Thymus (tissue), 11 donors: ENCODE data around the gene ZFAND3. TPM values are rescaled to one million over a fixed set of nuclear protein-coding genes. Genes with fewer than 3 reads are reported as not detected.

Source experiments
- DNase-seq, 9 donors: peaks; one replicate each; pipeline ENCODE4 v3.0.0-alpha.2; 2013; ENCODE audit warnings: low spot score in 9 of 9, low read depth in 6 of 9, missing footprints in 1 of 9
- H3K27ac ChIP-seq, 2 donors: one replicate each; pipeline ENCODE4 v1.5.1; 2013; ENCODE audit warnings: control low read depth in 1 of 2, low read depth in 1 of 2, low read length in 1 of 2, mild to moderate bottlenecking in 1 of 2, moderate library complexity in 1 of 2
- H3K27me3 ChIP-seq, 2 donors: one replicate each; pipeline ENCODE4 v1.5.1; 2013; ENCODE audit warnings: low read length in 1 of 2; ENCODE audit not compliant: control insufficient read depth in 2 of 2, insufficient read depth in 1 of 2
- H3K36me3 ChIP-seq, 2 donors: one replicate each; pipeline ENCODE4 v1.5.1; 2013; ENCODE audit warnings: low read length in 1 of 2, mild to moderate bottlenecking in 1 of 2, moderate library complexity in 1 of 2; ENCODE audit not compliant: control insufficient read depth in 2 of 2, insufficient read depth in 2 of 2
- H3K4me1 ChIP-seq, 2 donors: one replicate each; pipeline ENCODE4 v1.5.1; 2013; ENCODE audit warnings: low read length in 2 of 2; ENCODE audit not compliant: control insufficient read depth in 2 of 2, insufficient read depth in 2 of 2
- H3K4me3 ChIP-seq, 2 donors: one replicate each; pipeline ENCODE4 v1.5.1; 2013; ENCODE audit warnings: low read length in 2 of 2, control low read depth in 1 of 2, mild to moderate bottlenecking in 1 of 2
- H3K9me3 ChIP-seq, 2 donors: one replicate each; pipeline ENCODE4 v1.5.1; 2013; ENCODE audit warnings: low read length in 1 of 2, mild to moderate bottlenecking in 1 of 2; ENCODE audit not compliant: control insufficient read depth in 2 of 2, insufficient read depth in 1 of 2
- WGBS: extraction: QIAGEN DNeasy Blood & Tissue Kit; methylation state at CpG from one replicate; pipeline ENCODE4 v1.1.7; 2013; 5-methylcytosine and 5-hydroxymethylcytosine counted together
- polyA plus RNA-seq: library from polyadenylated mRNA; stranded (reverse); fragments of 200-250 nt; gene quantifications from one replicate; pipeline ENCODE4 v1.2.3, GENCODE V29; 2013
- total RNA-seq: library from RNA; stranded (reverse); fragments of 120-200 nt; gene quantifications from one replicate; pipeline ENCODE4 v1.2.4, GENCODE V29; 2013
- donor health status: healthy.

Gene ZFAND3
- total and polyA plus RNA-seq, 2 donors, result 8.5 to 25.7 TPM

- no peaks in the 10 kb centered on the region for H3K36me3 ChIP-seq
- H3K27me3 ChIP-seq, result no peaks in the 10 kb centered on the region
- 96% methylated on average over 3 of the region's 3 CpGs for WGBS
- no peak overlapping the region for H3K4me3 ChIP-seq
- no peak for DNase-seq
- H3K4me1 ChIP-seq, result no peaks in the 10 kb centered on the region
- H3K27ac ChIP-seq, result no peak overlapping the region
- no peaks in the 10 kb centered on the region for H3K9me3 ChIP-seq
Observed at GRCh38 chr6:37983720-37984501, 164.4 kb downstream of the ZFAND3 start.

- Histone ChIP-seq H3K27ac (no peak overlapping the region), H3K4me3 (no peak overlapping the region), H3K27me3 (no peaks in the 10 kb centered on the region), H3K36me3 (no peaks in the 10 kb centered on the region), H3K9me3 (no peaks in the 10 kb centered on the region), H3K4me1 (no peaks in the 10 kb centered on the region)
- 97% methylated on average over 2 of the region's 2 CpGs for WGBS
- DNase-seq, result no peak
Observed at GRCh38 chr6:37984578-37984977, 165.1 kb downstream of the ZFAND3 start.

GRCh38 chr6:37985355-37985754 lies 165.8 kb downstream of the ZFAND3 start:
- DNase-seq, result peak in 2 of 9 donors; percentile 13 to 18
- no peaks in the 10 kb centered on the region for H3K4me1 ChIP-seq
- no peak overlapping the region for H3K27ac ChIP-seq
- no peaks in the 10 kb centered on the region for H3K9me3 ChIP-seq
- no peaks in the 10 kb centered on the region for H3K27me3 ChIP-seq
- H3K4me3 ChIP-seq, result no peak overlapping the region
- H3K36me3 ChIP-seq, result no peaks in the 10 kb centered on the region
- 79% methylated on average over 7 of the region's 7 CpGs for WGBS

GRCh38 chr6:37987018-37987417 lies 167.5 kb downstream of the ZFAND3 start:
- no peak overlapping the region for H3K27ac ChIP-seq
- WGBS, result 93% methylated on average over 1 of the region's 1 CpG
- no peaks in the 10 kb centered on the region for H3K4me1 ChIP-seq
- no peaks in the 10 kb centered on the region for H3K27me3 ChIP-seq
- no peak overlapping the region for H3K4me3 ChIP-seq
- DNase-seq, result no peak
- no peaks in the 10 kb centered on the region for H3K9me3 ChIP-seq
- no peaks in the 10 kb centered on the region for H3K36me3 ChIP-seq

- 96% methylated on average over 2 of the region's 2 CpGs for WGBS
Observed at GRCh38 chr6:37987559-37987958, 168.0 kb downstream of the ZFAND3 start.

GRCh38 chr6:37988127-37988526 lies 168.6 kb downstream of the ZFAND3 start:
- H3K4me3 ChIP-seq, result no peak overlapping the region
- no peaks in the 10 kb centered on the region for H3K27me3 ChIP-seq
- H3K36me3 ChIP-seq, result no peaks in the 10 kb centered on the region
- no peak for DNase-seq
- 96% methylated on average over 2 of the region's 2 CpGs for WGBS
- H3K27ac ChIP-seq, result no peak overlapping the region
- H3K4me1 ChIP-seq, result no peaks in the 10 kb centered on the region
- H3K9me3 ChIP-seq, result no peaks in the 10 kb centered on the region

More at GRCh38 chr6:37987559-37987958, 168.0 kb downstream of the ZFAND3 start:
- H3K4me1 ChIP-seq, result no peaks in the 10 kb centered on the region
- no peak overlapping the region for H3K4me3 ChIP-seq
- no peaks in the 10 kb centered on the region for H3K36me3 ChIP-seq
- DNase-seq, result no peak
- no peak overlapping the region for H3K27ac ChIP-seq
- H3K9me3 ChIP-seq, result no peaks in the 10 kb centered on the region
- no peaks in the 10 kb centered on the region for H3K27me3 ChIP-seq

- Histone ChIP-seq H3K9me3 (no peaks in the 10 kb centered on the region), H3K36me3 (no peaks in the 10 kb centered on the region), H3K27ac (no peak overlapping the region), H3K4me1 (no peaks in the 10 kb centered on the region), H3K4me3 (no peak overlapping the region), H3K27me3 (no peaks in the 10 kb centered on the region)
- no peak for DNase-seq
- WGBS, result 91% methylated on average over 3 of the region's 3 CpGs
Observed at GRCh38 chr6:37988696-37989095, 169.2 kb downstream of the ZFAND3 start.

- no peaks in the 10 kb centered on the region for H3K4me1 ChIP-seq
- no peaks in the 10 kb centered on the region for H3K36me3 ChIP-seq
- WGBS, result 94% methylated on average over 6 of the region's 6 CpGs
- no peak overlapping the region for H3K27ac ChIP-seq
- no peak for DNase-seq
- H3K4me3 ChIP-seq, result no peak overlapping the region
- no peaks in the 10 kb centered on the region for H3K27me3 ChIP-seq
- H3K9me3 ChIP-seq, result no peaks in the 10 kb centered on the region
Observed at GRCh38 chr6:37990762-37991525, 171.4 kb downstream of the ZFAND3 start.

- no peaks in the 10 kb centered on the region for H3K4me1 ChIP-seq
- no peak overlapping the region for H3K4me3 ChIP-seq
- no peaks in the 10 kb centered on the region for H3K36me3 ChIP-seq
- no peak for DNase-seq
- H3K27me3 ChIP-seq, result no peaks in the 10 kb centered on the region
- H3K9me3 ChIP-seq, result no peaks in the 10 kb centered on the region
- 97% methylated on average over 2 of the region's 2 CpGs for WGBS
- no peak overlapping the region for H3K27ac ChIP-seq
Observed at GRCh38 chr6:37992749-37993148, 173.2 kb downstream of the ZFAND3 start.
